Skeletal muscle satellite cell (primary cell): ENCODE data around the gene SDK2.

Experiments used
- H3K27me3 ChIP-seq: 2 replicates; pipeline ENCODE4 v1.7.0; 2013; ENCODE audit warnings: low read length; ENCODE audit not compliant: control insufficient read depth, insufficient read depth
- H3K36me3 ChIP-seq: 2 replicates; pipeline ENCODE4 v1.7.0; 2013; ENCODE audit warnings: mild to moderate bottlenecking, control low read depth, low read length; ENCODE audit not compliant: insufficient read depth
- H3K4me1 ChIP-seq: 2 replicates; pipeline ENCODE4 v1.7.0; 2013; ENCODE audit warnings: low read length; ENCODE audit not compliant: control insufficient read depth, insufficient read depth
- H3K4me2 ChIP-seq: 2 replicates; pipeline ENCODE4 v1.7.0; 2013; ENCODE audit warnings: mild to moderate bottlenecking, low read length
- H3K4me3 ChIP-seq: 2 replicates; pipeline ENCODE4 v1.7.0; 2013; ENCODE audit warnings: low read length
- H3K9ac ChIP-seq: 2 replicates; pipeline ENCODE4 v1.7.0; 2013; ENCODE audit warnings: mild to moderate bottlenecking, low read depth, low read length, moderate library complexity
- H3K9me3 ChIP-seq: replicated peaks from 2 replicates; pipeline ENCODE4 v1.7.0; 2013; ENCODE audit warnings: mild to moderate bottlenecking, control low read depth, low read length

SDK2 gene

DNA sequence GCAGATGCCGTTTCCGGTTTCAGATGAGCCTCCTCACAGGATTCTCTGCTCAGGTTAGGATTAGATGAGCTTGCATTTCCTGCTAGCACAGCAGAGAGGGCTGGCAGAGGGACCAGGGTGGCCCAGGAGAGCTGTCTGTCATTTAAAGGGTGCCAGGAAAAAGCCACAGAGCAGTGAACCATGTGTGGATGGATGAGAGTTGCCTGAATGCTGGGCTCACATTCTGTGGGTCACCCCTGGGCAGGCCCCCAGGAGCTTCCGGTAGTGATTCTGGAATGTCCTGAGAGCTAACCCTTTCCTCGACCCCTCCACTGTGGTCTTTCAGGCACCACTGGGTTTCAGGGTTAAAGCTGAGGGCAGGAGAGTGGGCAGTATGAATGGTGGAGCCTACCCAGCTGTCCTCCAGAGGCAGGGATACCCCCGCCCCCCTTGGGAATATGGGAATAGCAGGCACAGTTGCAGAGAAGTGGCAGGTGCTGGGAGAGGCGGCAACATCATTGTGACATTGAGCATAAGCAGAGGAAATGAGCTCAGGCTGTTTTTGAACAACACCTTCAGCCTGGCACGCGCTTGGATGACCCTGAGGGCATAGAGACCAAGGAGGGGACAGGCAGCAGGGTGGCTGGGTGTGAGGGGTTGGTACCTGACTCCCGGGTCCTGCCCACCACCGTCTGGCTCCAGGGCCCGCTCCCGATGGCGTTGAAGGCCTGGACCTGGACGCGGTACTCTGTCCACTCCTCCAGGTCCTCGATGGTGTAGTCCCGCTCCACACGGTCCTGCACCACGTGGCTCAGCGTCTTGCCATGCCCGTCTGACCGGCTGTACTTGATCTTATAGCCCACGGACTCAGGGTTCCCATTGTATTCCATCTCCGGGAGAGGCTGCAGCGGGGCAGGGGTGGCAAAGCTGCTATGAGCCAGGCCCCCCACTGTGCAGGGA is 249.5 kb downstream of the SDK2 start:
- no peaks in the 10 kb centered on the region for H3K4me1 ChIP-seq
- no peaks in the 10 kb centered on the region for H3K36me3 ChIP-seq
- H3K4me3 ChIP-seq = no peak overlapping the region
- H3K4me2 ChIP-seq = no peak overlapping the region
- peaks cover 3% of the 10 kb centered on the region for H3K27me3 ChIP-seq
- no peaks in the 10 kb centered on the region for H3K9me3 ChIP-seq
- H3K9ac ChIP-seq = no peak overlapping the region

DNA sequence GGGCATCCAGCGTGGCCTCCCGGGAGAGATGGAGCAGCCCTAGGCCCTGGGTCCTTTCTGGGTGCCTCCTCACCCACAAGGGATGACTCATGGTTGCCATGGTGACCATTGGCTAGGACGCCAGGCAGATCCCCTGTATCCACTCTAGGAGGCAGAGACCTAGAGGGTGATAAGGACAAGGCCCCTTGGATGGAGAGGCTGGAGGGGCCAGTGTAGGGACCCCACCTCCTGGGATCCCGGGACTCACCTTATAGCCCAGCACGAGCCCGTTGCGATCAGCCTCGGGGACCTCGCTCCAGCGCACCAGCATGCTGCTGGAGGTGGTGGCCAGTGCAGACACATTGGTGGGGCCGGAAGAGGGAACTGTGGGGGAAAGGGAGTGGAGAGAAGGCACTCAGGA is 250.3 kb downstream of the SDK2 start:
- Histone ChIP-seq H3K36me3 (no peaks in the 10 kb centered on the region), H3K4me3 (no peak overlapping the region), H3K9ac (no peak overlapping the region), H3K27me3 (peaks cover 3% of the 10 kb centered on the region), H3K4me2 (no peak overlapping the region), H3K9me3 (no peaks in the 10 kb centered on the region), H3K4me1 (no peaks in the 10 kb centered on the region)

DNA sequence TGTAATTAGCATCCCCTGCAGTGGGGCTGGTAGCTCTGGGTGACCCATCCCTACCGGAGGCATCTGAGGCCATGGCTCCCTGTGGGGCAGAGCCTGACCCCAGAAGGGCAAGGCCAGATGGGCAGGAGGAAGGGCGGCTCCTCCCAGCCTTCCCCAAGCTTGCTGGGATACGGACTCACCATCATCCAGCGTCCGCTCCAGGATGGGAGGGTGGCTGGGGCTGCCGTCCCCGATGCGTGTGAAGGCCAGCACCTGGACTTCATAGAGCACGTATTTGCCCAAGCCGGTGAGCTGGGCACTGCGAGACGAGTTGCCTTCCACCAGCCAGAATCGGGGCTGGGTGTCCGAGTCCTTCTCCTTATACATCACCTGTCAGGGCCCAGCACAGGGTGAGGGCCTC is 250.9 kb downstream of the SDK2 start:
- H3K4me3 ChIP-seq = no peak overlapping the region
- H3K4me2 ChIP-seq = no peak overlapping the region
- no peaks in the 10 kb centered on the region for H3K36me3 ChIP-seq
- no peaks in the 10 kb centered on the region for H3K4me1 ChIP-seq
- peaks cover 2% of the 10 kb centered on the region for H3K27me3 ChIP-seq
- H3K9ac ChIP-seq = no peak overlapping the region
- H3K9me3 ChIP-seq = no peaks in the 10 kb centered on the region

DNA sequence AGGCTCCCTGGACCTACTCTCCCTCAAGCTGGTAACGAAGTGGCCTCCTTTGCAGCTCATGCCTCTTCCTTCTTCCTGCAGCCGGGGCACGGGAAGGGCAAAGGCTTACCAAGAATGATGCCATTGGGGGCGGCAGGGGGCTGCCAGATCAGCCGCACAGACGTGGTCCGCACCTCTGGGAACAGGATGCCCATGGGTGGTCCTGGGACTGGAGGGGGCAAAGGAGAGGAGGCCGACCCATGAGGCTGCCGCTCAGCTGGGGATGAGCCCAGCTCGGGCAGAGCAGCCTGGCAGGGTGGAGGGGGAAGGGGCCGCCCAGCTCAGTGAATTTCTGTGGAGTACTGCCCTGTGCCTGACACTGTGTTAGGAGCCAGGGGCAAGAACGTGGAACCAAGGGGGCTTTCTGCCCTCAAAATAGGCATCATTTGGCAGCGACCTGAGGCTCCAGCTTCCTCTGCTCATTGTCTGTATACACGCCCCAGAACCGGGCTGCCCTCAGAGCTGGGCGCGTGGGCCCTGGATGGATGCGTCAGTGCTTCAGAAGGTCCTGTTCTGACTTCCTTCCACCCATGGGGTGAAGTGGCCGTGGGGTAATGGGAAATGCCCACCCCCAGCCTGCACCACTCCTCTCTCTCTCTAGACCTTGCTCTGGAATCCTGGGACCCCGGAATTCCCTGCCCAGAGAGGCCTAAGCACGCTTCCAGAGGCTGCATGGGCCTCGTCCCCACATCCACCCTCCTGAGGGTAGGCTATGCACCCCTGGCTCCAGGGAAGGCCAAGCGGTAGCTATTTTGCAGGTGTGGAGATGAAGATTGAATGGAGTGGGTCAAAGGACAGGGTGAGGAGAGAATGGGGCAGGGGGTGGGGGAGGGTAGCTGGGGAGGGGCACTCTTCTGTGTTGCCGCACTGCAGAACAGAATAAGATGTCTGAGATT is 252.6 kb downstream of the SDK2 start:
- no peaks in the 10 kb centered on the region for H3K4me1 ChIP-seq
- H3K9ac ChIP-seq = no peak overlapping the region
- no peak overlapping the region for H3K4me2 ChIP-seq
- H3K4me3 ChIP-seq = no peak overlapping the region
- no peaks in the 10 kb centered on the region for H3K36me3 ChIP-seq
- H3K27me3 ChIP-seq = no peaks in the 10 kb centered on the region
- H3K9me3 ChIP-seq = no peaks in the 10 kb centered on the region

DNA sequence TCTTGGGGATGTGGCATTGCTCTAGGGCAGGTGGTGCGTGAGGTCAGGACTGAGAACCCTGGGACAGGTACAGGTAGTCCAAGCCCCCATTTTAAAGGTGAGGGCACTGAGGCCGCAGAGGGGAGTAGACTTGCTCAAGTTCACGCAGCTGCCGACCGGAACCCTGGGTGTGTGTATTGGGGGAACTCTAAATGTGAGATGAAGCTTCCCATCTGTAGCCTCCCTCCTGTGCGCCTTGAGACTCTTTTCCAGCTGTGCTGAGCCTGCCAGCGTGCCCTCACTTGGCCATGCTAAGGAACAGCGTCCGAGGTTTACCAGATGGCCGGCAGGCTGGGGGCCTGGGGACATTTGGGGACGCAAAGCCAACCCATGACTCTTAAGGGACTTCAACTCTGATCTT is 253.4 kb downstream of the SDK2 start:
- no peak overlapping the region for H3K4me2 ChIP-seq
- no peak overlapping the region for H3K9ac ChIP-seq
- no peaks in the 10 kb centered on the region for H3K9me3 ChIP-seq
- no peaks in the 10 kb centered on the region for H3K4me1 ChIP-seq
- H3K27me3 ChIP-seq = no peaks in the 10 kb centered on the region
- H3K36me3 ChIP-seq = no peaks in the 10 kb centered on the region
- no peak overlapping the region for H3K4me3 ChIP-seq

DNA sequence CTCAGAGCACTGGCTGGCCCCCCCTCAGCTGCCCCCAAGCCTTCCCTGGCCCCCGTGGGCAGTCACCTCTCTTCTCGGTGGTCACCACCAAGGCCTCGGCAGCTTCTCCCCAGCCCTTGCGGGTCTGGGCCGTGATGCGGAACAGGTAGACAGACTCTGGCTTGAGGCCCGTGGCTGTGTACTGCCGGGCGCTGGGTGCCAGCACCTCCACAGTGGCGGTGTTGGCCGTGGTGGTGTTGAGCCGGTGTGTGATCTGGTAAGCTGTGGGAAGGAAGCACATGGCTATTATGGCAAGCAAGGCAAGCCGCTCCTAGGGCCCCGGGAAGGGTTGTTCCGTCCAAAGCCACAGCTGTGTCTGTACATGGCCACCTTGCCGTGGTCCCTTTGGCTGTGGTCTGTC is 254.0 kb downstream of the SDK2 start:
- Histone ChIP-seq H3K9ac (no peak overlapping the region), H3K4me1 (no peaks in the 10 kb centered on the region), H3K9me3 (no peaks in the 10 kb centered on the region), H3K36me3 (no peaks in the 10 kb centered on the region), H3K4me3 (no peak overlapping the region), H3K27me3 (peaks cover 4% of the 10 kb centered on the region), H3K4me2 (no peak overlapping the region)

DNA sequence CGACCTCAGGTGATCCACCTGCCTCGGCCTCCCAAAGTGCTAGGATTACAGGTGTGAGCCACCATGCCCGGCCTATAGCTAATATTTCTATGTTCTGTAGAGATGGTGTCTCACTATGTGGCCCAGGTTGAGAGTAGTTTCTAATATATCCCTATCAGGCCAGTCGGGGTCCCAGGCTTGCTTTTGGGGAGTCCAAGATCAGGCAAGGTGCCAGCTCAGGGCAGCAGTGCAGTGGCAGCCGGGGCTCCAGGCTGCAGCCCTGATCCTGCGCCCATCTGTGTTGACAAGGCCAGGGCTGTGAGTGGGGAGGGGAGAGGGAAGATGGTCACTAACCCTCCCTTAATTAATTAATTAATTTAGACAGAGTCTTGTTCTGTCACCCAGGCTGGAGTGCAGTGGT is 254.8 kb downstream of the SDK2 start:
- Histone ChIP-seq H3K9ac (no peak overlapping the region), H3K27me3 (peaks cover 6% of the 10 kb centered on the region), H3K4me3 (no peak overlapping the region), H3K4me2 (no peak overlapping the region), H3K9me3 (no peaks in the 10 kb centered on the region), H3K36me3 (no peaks in the 10 kb centered on the region), H3K4me1 (no peaks in the 10 kb centered on the region)

DNA sequence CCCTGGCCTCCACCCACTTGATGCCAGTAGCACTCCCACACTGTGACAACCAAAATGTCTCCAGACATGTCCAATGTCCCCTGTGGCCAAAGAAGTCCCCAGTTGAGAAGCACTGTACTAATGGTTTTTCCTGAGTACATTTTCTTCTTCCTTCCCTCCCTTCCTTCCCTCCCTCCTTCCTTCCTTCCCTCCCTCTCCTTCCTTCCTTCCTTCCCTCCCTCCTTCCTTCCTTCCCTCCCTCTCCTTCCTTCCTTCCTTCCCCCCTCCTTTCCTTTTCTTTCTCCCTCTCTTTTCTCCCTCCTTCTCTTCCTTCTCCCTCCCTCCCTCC is 255.7 kb downstream of the SDK2 start:
- Histone ChIP-seq H3K4me3 (no peak overlapping the region), H3K36me3 (no peaks in the 10 kb centered on the region), H3K4me2 (no peak overlapping the region), H3K9me3 (no peaks in the 10 kb centered on the region), H3K9ac (no peak overlapping the region), H3K4me1 (no peaks in the 10 kb centered on the region), H3K27me3 (peaks cover 11% of the 10 kb centered on the region)

DNA sequence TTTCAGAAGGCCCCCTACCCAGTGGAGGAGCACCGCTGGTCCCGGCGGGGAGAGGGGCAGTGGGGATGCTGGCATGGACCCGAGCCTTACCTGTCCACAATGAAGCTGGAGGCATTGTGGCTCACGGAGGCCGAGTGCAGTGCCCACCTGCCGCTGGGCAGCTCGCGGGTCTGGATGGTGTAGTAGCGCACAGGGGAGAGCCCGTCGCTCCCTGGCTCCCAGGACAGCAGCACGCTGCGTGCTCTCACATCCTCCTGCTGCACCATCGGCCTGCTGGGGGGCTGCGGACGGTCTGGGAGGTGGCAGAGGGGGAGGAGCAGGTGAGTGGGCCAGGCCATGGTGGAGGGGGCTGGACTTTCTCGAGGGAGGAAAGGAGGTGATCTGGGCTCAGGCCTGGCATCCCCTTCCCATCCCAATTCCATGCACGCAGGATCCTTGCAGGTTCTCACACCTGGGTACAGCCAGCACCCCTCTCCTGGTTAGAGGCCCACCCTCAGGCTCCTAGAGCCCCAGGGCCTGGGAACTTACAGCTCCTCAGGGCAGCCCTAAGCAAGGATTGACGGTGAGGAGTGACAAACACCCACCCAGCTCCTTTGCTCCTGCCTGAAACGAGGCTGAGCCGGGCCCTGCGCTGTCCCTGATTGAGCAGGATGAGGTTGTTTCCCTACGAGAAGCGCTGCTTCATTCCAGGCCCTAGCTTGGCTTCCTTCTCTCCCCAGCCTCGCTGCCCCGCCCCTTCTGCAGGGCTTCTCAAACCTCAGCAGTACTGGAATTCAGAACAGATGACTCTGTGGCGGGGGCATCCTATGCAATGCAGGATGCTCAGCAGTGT is 256.3 kb downstream of the SDK2 start:
- Histone ChIP-seq H3K4me3 (no peak overlapping the region), H3K36me3 (no peaks in the 10 kb centered on the region), H3K4me1 (no peaks in the 10 kb centered on the region), H3K9ac (no peak overlapping the region), H3K4me2 (no peak overlapping the region), H3K9me3 (no peaks in the 10 kb centered on the region), H3K27me3 (peaks cover 13% of the 10 kb centered on the region)

DNA sequence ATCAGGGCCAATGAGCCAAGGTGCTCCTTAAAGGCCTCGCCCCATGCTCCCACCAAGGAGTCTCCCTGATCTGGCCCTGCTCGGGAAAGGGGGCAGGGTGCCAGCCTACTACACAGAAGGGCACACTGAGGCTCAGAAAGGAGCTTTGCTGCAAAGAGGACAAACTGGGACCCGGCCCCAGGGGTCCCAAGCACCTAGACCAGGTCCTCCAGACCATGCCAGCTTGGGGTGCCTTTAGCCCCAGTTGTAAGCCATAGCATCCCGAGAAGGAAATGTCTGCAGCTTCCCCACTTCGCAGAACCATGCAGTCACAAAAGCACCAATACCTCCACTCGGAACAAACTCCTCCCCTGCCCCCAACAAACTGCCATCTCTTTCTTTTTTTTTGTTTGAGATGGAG is 257.7 kb downstream of the SDK2 start:
- peaks cover 13% of the 10 kb centered on the region for H3K27me3 ChIP-seq
- no peaks in the 10 kb centered on the region for H3K9me3 ChIP-seq
- no peak overlapping the region for H3K9ac ChIP-seq
- H3K4me3 ChIP-seq = no peak overlapping the region
- H3K36me3 ChIP-seq = no peaks in the 10 kb centered on the region
- H3K4me2 ChIP-seq = no peak overlapping the region
- no peaks in the 10 kb centered on the region for H3K4me1 ChIP-seq

DNA sequence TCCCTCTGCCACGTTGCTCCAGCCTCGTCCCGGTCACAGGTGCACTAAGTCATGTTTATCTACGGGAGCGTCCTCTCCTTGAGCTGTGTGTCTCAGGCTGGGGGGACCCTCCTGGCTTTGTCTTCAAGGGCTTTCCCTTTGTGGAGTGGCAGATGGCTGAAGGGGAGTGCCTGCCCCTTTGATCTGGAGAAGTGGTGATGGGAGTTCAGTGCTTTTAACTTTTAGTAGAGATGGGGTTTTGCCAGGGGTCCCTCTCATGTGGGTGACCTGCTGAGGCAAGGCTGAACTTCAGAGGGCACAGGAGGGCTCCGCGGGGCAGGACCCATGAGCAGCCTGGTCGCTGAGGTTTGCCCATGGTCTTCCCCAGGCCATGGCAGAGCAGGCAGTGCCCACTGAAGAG is 259.3 kb downstream of the SDK2 start:
- H3K36me3 ChIP-seq = no peaks in the 10 kb centered on the region
- H3K9me3 ChIP-seq = no peaks in the 10 kb centered on the region
- no peak overlapping the region for H3K4me2 ChIP-seq

More for the DNA sequence above, 259.3 kb downstream of the SDK2 start:
- H3K27me3 ChIP-seq = peaks cover 20% of the 10 kb centered on the region
- H3K9ac ChIP-seq = no peak overlapping the region
- no peak overlapping the region for H3K4me3 ChIP-seq
- H3K4me1 ChIP-seq = no peaks in the 10 kb centered on the region
